GM18873 (cell line): ENCODE data around the gene POU2AF1.

ENCODE experiments used
- ATAC-seq: cut with Tn5 transposase; IDR thresholded peaks from one replicate; pipeline ENCODE4 v1.9.1; 2021; ENCODE audit warnings: mild to moderate bottlenecking, moderate library complexity, moderate number of reproducible peaks; ENCODE audit not compliant: unreplicated experiment, low FRiP score

POU2AF1 gene

DNA sequence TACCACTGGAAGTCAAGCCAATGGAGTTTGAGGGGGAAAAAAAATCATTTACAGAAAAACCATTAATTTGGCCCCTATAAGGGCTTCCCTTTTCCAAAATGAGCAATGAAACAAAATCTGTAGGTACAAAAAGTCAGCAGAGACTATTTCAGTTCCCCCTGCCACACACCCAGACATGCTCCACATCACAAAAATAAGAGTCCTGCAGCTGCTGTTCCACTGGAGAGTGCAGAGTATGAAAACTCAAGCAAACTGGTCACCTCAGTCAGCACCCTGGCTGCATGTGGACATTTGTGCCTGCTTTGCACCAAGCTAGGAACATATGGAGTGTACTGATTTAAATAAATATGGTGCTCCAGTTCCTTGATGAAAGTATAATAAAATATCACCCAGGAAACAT is 15.1 kb downstream of the POU2AF1 start:
- no peak for ATAC-seq

DNA sequence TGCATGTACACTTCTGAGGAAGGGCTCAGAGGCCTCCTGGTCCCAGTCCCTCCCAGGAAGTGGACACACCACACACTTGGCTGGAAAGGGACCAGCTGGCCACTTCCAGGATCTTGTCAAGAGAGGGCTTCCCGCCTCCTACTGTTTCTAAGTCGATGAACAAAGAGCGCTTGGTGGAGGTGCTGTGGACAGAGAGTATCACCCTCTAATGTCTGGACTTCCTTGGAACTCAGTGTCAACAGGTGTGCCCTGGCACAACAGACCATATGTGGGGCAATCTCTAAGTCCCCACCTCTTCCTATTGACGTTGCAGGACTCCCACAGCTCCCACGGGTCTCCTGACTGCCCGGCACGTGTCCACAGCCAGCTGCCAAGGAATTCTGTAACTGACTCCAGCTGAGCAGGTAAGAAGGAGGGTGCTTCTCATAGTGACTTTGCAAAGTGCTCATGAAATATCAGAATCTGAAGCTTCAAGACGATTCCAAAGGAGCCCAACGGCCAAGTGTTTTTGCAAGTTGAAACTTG is 16.1 kb downstream of the POU2AF1 start:
- no peak for ATAC-seq

DNA sequence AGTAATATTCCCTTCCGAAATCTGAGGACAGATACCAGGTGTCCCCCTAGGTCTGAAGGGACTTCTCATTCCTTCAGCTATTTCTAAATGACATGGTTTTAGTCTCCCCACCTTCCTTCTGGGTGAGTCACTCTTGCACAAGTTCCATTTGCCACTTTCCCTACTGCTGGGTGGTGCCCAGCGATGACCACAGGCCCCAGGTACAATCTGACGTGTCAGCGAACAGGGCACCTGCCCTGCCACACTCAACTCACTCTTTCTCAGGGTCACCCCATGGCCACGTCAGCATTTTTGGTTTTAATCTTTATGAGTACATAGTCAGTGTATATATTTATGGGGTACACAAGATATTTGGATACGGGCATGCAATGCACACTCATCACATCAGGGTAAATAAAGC is 17.2 kb downstream of the POU2AF1 start:
- ATAC-seq, result no peak

DNA sequence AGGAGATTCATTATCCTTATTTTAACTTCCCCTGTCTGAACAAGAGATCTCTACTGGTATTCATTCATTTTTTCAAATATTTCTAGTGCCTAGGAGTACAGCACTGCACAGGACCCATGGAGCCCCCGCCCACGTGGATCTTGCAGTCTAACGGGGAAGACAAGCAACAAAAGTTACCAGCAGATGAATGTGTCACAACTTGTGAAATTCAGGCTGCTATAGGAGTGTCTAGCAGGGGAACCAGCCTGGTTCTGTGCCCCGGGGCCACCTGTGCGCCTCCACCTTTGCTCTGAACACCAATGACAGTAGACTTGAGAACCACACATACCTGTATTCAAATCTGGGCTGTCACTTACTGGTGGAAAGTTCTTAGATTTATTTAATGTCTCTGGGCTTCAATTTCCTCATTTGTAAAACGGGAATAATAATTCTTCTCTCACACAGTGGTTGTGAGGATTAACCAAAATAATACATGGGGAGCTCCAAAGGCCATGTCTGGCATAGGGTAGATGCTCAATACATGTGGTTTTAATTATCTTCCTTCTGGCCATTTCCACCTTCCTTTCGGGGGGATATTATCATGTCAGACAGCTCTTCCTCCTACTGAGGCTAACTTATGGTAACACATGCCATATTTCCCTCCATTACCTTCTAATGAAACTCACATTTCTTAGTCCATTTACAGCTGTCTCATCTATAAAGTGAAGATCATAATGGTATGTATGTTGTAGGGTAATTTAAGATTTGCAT is 17.8 kb downstream of the POU2AF1 start:
- ATAC-seq, result no peak

DNA sequence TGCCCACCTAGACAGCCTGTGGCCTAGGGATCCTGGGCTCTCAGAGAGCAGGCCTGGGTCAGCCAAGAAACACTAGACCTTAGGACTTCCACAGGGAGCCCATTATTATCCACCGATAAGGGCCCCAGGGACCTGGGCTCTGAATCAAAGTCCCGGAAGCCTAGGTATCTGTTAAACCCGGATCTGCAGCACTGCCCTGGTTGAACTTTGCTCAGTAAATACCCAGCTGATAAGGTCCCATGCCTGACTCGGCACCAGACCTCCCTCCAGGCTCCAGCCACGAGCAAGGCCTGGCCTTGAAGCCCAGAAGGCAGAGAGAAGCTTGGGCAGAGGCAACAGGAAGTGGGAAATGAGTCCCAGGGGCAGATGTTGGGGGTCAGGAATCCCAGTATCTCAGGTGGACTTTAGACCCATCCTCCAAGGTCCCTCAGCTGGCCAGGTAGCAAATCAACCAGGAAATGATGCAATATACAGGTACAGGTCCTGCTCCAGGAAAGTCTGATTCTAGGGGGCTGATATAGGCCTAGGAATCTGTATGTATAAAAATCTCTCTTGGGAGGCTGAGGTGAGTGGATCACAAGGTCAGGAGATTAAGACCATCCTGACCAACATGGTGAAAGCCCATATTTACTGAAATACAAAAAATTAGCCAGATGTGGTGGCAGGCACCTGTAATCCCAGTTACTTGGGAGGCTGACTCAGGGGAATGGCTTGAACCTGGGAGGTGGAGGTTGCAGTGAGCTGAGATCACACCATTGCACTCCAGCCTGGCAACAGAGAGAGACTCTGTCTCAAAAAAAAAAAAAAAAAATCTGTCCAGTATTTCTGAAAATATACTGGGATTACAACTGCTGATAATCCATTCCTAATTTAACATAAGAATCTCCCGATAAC is 18.7 kb downstream of the POU2AF1 start:
- ATAC-seq, result no peak

DNA sequence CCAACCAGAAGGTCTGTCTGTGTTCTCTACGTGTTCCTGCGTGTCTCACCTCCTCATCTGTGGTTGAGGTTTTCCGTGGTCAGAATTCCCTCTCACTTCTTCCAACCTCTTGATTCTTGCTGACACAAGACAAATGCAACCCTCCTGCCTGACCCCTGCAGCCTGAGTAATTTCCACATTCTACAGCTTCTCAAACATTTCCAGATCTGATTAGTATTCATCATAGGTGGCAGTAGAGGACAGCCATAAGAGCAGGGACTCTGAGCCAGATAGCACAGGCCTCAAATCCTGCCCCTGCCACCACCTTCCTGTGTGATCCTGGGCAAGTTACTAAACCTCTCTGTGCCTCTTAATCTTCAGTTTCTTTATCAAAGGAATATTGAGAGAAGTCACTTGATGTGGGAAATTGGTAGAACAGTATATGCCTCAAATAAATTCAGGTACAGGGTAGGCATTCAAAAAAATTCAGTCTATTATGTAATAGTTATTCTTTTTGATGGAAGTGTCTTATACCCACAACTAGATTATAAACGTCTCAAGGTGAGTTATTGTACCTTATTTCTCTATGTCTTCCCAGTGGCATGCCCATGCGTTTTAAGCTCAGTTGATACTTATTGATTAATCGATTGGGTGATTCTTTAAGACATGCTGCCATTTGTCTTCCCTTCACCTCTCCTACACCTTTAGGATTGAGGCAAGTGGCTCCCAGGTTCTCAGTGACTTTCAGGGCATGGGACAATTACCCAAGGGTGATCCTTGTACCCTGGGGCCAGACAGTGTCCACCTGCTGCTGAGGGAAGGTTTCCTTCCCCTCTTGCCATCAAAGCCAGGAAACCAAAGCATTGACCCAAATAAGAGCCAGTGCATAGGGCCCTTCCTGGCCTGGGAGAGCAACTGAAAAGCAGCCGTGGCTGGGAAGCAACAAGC is 19.6 kb downstream of the POU2AF1 start:
- ATAC-seq, result no peak

DNA sequence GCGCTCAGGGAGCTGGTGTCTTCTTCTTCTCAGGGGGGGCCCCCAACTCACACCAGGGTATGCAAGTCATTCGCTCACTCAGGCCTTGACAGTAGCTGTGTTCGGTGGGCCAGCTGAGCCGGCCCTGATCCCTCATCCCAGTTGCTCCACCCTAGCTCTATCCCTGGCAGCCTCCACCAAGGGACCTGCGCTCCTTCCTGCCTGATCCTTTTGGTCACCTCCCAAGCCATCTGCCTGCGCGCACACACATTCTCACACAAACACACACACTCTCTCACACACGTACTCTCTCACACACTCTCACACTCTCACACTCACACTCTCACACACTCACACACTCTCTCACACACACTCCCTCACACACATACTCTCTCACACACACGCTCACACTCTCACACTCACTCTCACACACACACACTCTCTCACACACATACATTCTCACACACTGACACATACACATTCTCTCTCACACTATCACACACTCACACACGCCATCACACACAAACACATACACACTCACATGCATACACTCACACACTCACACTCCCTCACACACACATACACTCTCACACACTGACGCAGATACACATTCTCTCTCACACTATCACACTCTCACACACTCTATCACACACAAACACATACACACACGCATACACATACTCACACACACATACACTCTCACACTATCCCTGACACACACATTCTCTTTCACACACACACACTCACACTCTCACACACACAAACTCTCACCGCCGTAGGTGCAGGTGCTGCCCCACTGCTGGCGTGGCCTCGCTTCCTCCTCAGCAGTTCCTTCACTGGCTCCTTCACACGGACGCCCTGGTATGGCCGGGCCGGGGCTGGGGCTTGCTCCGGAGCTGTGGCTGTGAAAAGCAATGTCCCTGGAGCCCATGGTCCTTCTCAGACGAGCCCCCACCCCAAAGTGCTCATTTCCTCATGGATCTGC is 20.8 kb downstream of the POU2AF1 start:
- no peak for ATAC-seq

DNA sequence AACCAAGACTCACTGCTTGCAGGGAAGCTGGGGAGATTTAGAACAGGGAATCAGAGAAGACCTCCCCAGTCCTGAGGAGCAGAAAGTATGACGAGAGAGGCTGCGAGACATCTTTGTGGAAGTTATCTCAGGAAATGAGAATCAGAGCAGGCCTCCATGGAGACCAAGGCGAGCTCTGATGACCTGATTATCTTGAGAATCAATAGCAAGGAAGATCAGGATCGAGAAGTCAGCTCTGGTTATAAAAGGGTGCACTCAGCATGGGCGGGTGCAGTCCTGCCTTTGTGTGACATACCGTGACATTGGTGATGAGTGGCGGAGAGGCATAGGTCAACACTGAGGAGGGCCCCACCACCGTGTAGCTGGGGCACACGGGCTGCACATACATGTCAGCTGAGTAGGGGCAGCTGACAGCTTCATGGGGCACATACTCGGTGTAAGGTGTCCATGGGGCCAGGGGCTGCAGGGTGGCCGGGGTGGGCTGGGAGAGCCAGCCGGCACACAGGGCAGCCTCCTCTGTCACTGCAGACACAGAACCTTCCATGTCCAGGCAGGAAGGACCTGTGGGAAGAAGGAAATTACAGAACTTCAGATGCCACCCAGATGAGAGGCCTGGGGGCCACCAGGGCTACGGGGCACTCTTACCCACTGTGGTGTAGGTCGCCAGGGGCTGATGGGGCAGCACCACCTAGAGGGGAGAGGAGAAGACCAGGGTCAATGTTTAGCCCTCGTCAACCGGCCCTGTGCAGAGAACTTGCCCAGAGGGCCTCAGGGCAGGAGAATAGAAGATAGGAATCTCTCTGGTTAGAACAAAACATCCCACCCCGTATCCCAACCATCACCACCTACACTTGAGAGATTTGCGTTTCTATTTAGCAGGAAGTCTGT is 21.7 kb downstream of the POU2AF1 start:
- no peak for ATAC-seq

DNA sequence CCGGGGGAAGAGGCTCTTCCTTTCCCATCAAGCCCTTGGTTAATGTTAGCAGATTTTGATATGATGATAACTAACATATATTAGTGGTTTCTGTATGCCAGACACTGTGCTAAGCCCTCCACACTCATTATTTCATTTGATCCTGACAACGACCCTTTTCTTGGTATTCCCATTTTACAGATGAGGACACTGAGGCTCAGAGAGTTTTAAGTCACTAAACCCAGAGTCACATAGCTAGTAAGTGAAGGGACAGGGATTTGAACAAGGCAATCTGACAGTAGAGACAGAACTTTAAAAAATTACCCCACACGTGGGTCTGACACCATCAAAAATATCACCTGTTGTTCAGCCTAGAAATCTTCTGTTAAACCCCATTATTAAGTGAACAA is 22.4 kb downstream of the POU2AF1 start:
- ATAC-seq, result no peak

DNA sequence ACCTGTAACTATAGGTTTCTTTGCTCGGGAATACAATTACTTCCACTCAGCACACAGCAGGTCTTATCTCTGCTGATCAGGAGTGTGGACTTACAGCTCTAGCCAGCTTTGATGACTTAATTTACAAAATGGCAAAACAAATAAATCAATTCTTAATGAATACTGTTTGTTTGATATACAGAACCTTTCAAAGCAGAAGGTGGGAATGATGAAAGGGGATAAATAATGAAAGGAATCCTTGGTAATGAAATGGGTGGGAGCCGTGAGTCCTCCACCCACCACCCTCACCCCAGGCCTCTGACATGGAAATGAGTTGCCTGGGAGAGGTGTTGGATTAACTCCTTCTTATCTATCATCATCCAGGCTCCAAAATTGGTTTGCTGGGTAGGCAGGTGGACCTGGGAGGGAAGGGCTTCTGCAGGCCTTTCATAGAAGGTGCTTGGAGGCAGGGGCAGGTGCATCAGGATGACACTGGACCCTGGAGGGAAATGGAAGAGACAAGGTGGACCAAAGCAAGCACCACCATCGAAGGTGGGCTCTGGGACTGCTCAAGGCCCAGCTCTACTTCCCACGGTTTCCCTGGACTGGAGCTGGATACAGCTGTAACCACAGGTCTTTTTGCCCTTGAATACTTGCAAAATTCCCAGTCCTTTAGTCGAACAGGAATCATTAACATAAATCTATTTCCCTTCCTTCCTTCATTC is 23.0 kb downstream of the POU2AF1 start:
- ATAC-seq, result no peak

DNA sequence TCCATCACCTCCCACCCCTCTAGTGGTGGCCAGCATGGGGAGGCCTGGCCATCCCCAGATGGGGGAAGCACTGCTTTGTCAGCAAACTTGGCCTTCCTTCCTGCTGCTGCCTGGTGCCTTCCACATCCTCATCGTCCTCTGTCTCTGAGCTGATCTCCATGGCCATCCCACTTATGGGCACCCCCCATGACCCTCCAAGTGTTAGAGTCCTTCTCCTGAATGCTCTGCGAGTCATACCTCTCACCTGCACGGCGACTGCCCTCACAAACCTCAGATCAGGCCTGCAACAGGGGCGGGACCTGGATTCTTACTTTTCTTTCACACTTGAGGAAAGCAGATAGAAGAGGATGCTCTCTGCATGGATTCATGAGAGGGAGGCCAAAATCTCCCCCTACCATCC is 24.0 kb downstream of the POU2AF1 start:
- no peak for ATAC-seq

DNA sequence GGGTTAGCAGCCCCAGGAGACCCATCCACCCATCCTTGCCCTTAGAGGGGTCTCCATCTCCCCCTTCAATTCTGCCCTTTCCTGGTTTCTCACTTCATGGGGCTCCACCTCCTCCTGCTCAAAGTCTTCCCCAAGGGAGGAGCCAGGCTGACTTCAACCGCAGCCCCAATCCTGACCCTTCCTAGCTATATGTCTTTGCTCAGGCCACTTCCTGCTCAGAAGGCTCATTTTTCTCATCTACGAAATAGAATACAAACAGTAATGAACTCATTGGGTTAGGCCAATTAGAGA is 24.5 kb downstream of the POU2AF1 start:
- no peak for ATAC-seq

DNA sequence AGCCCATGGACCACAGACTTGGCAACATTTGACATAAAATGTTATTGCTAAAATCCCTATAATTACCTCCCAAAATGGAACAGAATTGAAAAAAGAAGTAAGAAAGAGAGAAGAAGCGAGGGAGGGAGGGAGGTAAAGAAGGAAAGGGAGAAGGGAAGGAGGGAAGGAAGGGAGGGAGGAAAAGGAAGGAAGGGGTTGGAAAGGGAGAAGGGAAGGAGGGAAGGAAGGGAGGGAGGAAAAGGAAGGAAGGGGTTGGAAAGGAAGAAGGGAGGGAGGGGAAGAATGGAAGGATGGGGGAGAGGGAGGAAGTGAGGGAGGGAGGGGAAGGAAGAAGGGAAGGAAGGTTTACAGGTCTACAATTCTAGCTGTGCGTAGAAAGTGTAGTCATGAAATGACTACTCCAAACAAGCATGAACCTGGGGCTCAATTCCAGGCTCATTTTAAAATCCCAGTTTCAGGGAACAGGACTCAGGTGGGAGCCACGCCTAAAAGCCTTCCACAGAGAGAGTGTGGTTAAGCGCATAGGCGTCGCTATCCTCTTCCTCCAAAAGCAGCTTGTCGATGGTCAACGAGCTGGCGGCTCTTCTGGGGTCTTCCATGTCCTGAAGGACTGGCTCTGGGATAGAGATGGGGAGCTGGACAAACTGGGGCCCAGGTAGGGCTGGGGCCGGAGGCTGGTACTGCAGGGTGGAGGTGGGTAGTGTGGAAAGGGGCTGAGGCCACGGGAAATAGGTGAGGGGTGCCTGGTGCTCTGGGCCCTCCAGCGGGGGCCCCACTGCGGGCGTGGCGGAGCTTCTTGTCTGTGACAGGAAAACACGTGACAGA is 25.1 kb downstream of the POU2AF1 start:
- ATAC-seq, result no peak

DNA sequence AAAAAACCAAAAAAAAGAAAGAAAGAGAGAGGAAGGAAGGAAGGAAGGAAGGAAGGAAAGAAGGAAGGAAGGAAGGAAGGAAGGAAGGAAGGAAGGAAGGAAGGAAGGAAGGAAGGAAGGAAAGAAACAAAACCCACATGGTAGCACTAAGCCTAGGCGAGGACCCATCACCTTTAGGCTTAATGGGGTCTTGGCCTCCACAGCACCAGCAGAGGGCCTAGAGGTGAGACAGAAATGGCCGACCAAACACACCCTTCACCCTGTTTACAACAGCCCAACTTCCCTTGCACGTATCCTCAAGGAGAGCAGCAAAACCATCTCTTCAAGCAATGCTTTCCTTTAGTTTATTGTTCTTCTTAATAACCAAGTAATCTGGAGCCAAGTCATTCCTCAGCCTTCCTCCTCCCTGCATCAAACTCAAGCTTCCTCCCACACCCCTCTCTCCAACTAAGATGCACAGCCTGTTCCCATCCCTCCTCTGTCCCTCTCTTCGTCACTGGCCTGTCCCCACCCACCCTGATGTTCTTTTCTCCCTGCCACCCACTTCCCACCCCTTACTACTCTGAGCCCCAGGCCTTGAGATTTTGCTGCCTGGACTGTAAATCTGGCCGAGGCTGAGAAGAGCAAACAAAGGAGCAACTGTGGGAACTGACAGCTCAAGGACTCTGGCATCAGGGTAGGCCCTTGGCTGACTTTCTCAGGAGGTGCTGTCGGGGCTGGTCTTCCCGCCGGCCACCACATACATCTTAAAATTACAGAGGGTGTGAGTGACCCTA is 26.0 kb downstream of the POU2AF1 start:
- ATAC-seq, result no peak

DNA sequence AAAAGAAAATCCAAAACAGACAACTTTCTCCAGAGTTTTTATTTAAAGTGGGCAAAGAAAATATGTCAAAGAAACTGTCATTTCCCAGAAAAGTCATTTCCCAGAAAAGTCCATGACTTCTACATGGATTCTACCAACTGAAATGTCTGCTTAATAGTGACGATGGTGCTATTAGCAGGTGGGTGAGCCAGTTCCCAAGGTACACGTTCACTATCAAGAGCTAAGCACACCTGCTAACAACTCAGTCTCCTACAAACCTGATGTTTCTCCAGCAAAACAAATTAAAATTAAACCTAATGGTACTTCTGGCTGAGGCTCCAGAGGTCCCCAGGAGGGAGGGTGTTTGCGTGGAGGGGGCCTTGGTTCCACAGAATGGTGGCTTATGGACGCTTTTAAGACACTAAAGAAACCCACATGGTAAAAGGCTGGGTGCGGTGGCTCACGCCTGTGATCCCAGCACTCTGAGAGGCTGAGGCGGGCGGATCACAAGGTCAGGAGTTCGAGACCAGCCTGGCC is 26.8 kb downstream of the POU2AF1 start:
- no peak for ATAC-seq

DNA sequence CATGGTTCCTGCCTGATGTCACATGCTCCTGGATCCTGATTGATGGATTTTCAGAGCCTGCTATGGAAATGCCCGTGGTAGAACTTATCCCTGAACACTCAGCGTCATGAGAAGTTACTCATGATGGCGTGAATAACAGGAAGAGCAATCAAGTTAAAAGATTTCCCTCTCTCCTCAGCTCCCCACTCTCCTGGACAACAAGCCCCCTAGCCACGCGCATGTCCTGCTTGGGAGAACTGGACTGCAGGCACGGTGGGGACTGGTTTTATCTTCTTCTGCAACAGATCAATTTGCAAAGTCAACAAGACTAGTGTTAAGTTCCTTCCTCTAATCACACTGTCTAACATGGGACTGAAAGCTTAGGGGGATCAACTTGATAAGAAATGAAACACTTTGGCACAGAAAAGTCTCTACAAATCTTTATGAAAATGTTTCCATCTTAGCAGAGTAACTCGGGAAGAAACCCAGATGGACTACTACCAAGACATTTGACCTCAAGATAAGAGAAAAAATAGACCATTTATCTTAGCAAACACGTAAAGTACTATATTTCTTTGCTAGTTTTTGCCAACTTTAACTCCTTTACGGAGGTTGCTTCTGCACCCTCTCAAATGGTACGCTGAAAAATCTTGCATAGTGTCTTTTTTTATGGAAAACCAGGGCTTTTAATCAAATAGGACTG is 27.6 kb downstream of the POU2AF1 start:
- no peak for ATAC-seq
